Endothelial cell of umbilical vein (primary cell): Measurements from ENCODE around the gene SPATA1. TPM values are rescaled to one million over a fixed set of nuclear protein-coding genes. Genes with fewer than 3 reads are reported as not detected.

Source experiments
- BruUV-seq: library from RNA; stranded (reverse); fragments of 400-500 nt; replicated peaks from 2 replicates; lab custom pipeline; 2021; lab: Mats Ljungman, UMichigan
- CTCF ChIA-PET: fragments of 300-600, 350-600 bp; sonication (Branson Sonifier 250); formaldehyde crosslinking; loops from one replicate; lab custom pipeline; 2021; ENCODE audit warnings: antibody characterized with exemption, inconsistent platforms; lab: Charles Lee
- POLR2A ChIA-PET: fragments of 300-600, 350-600 bp; sonication (Branson Sonifier 250); formaldehyde crosslinking; loops from one replicate; lab custom pipeline; 2021; ENCODE audit warnings: antibody characterized with exemption, inconsistent platforms; lab: Charles Lee
- DNase-seq: peaks from one replicate; pipeline ENCODE4 v3.0.0-alpha.2; 2011; ENCODE audit warnings: low read depth, low spot score
- FAIRE-seq: peaks from 2 replicates; lab custom pipeline; 2011; peaks lifted over from hg19 to GRCh38; lab: Jason Lieb, UNC
- H2AFZ ChIP-seq: 2 replicates; pipeline ENCODE4 v1.6.0; 2012; ENCODE audit warnings: low read depth, low read length, control low read depth, inconsistent platforms
- H3K27ac ChIP-seq: 2 replicates; pipeline ENCODE4 v1.5.1; 2011; ENCODE audit warnings: low read depth, mild to moderate bottlenecking, control low read depth, low read length, moderate library complexity; ENCODE audit not compliant: insufficient read depth
- H3K27me3 ChIP-seq, 2 experiments: 2 replicates each; pipeline versions ENCODE4 v1.6.0 to v1.6.1; 2011; ENCODE audit warnings: low read length in 2 of 2, mixed read lengths in 1 of 2; ENCODE audit not compliant: control insufficient read depth in 2 of 2, insufficient read depth in 2 of 2
- H3K36me3 ChIP-seq, 2 experiments: 2 replicates in 1 of 2; 3 replicates in 1 of 2; pipeline ENCODE4 v1.5.1; 2011; ENCODE audit warnings: low read length in 2 of 2, mild to moderate bottlenecking in 1 of 2, moderate library complexity in 1 of 2; ENCODE audit not compliant: control insufficient read depth in 2 of 2, insufficient read depth in 2 of 2; ENCODE audit errors: extremely low read depth in 1 of 2
- H3K4me1 ChIP-seq: 3 replicates; pipeline ENCODE4 v1.5.1; 2011; ENCODE audit warnings: mild to moderate bottlenecking, low read length; ENCODE audit not compliant: control insufficient read depth, insufficient read depth; ENCODE audit errors: extremely low read depth
- H3K4me2 ChIP-seq: 2 replicates; pipeline ENCODE4 v1.6.1; 2011; ENCODE audit warnings: low read length, control low read depth, mixed read lengths; ENCODE audit not compliant: insufficient read depth
- H3K4me3 ChIP-seq, 3 experiments: fragments of 200-600 bp in 1 of 3; sonication (generic), shearing (Covaris generic) in 1 of 3; replicated peaks in 1 of 3; 2 replicates each; pipeline ENCODE4 v1.5.1; 2011 to 2016; ENCODE audit warnings: control low read depth in 3 of 3, low read length in 3 of 3, mild to moderate bottlenecking in 2 of 3, inconsistent platforms in 1 of 3, low read depth in 1 of 3, moderate library complexity in 1 of 3; ENCODE audit not compliant: insufficient read depth in 1 of 3
- H3K79me2 ChIP-seq: 2 replicates; pipeline ENCODE4 v1.6.0; 2012; ENCODE audit warnings: low read length, inconsistent platforms; ENCODE audit not compliant: control insufficient read depth, insufficient read depth
- H3K9ac ChIP-seq: replicated peaks from 2 replicates; pipeline ENCODE3; 2011; ENCODE audit warnings: low read length, control low read depth; ENCODE audit not compliant: insufficient read depth; ENCODE audit errors: extremely low read depth
- H3K9me1 ChIP-seq: replicated peaks from 3 replicates; pipeline ENCODE4 v1.6.0; 2011; ENCODE audit warnings: mild to moderate bottlenecking, low read length; ENCODE audit not compliant: control insufficient read depth, insufficient read depth; ENCODE audit errors: extremely low read depth
- H3K9me3 ChIP-seq: replicated peaks from 2 replicates; pipeline ENCODE4 v1.5.1; 2012; ENCODE audit warnings: low read length, inconsistent platforms; ENCODE audit not compliant: control insufficient read depth, insufficient read depth
- H4K20me1 ChIP-seq: replicated peaks from 2 replicates; pipeline ENCODE3; 2011; ENCODE audit warnings: mild to moderate bottlenecking, low read length; ENCODE audit not compliant: control insufficient read depth, insufficient read depth; ENCODE audit errors: extremely low read depth
- CTCF ChIP-seq, 2 donors: IDR thresholded peaks; 1 replicate in 1 of 2; 2 replicates in 1 of 2; pipeline ENCODE4 v1.5.1; 2011; ENCODE audit warnings: low read length in 2 of 2, mild to moderate bottlenecking in 2 of 2, moderate library complexity in 2 of 2, control low read depth in 1 of 2, inconsistent platforms in 1 of 2, low read depth in 1 of 2; ENCODE audit not compliant: insufficient read depth in 1 of 2; ENCODE audit errors: extremely low read depth in 1 of 2
- EZH2 ChIP-seq: IDR thresholded peaks from 2 replicates; pipeline ENCODE4 v1.6.1; 2012; ENCODE audit warnings: borderline replicate concordance, low read depth, mild to moderate bottlenecking, moderate library complexity, low read length, inconsistent platforms; ENCODE audit not compliant: severe bottlenecking
- FOS ChIP-seq: IDR thresholded peaks from 2 replicates; pipeline ENCODE4 v1.6.1; 2011; ENCODE audit warnings: mild to moderate bottlenecking, low read length, moderate library complexity, borderline replicate concordance; ENCODE audit not compliant: insufficient read depth
- GATA2 ChIP-seq: IDR thresholded peaks from 2 replicates; pipeline ENCODE4 v1.7.0; 2011; ENCODE audit warnings: low read depth, mild to moderate bottlenecking, moderate library complexity, mixed read lengths, low read length; ENCODE audit not compliant: insufficient read length, insufficient read depth
- JUN ChIP-seq: IDR thresholded peaks from 2 replicates; pipeline ENCODE4 v1.6.1; 2011; ENCODE audit warnings: borderline replicate concordance, low read depth; ENCODE audit not compliant: insufficient read length, insufficient read depth
- MAX ChIP-seq: IDR thresholded peaks from 2 replicates; pipeline ENCODE4 v1.6.1; 2011; ENCODE audit not compliant: insufficient read depth, insufficient read length
- MYC ChIP-seq: IDR thresholded peaks from one replicate; pipeline ENCODE4 v1.6.1; 2011; ENCODE audit warnings: mild to moderate bottlenecking, low read depth, low read length
- POLR2A ChIP-seq: IDR thresholded peaks from 2 replicates; pipeline ENCODE4 v1.6.1; 2012; ENCODE audit warnings: low read depth, mild to moderate bottlenecking, control low read depth, low read length
- POLR2AphosphoS5 ChIP-seq: IDR thresholded peaks from 2 replicates; pipeline ENCODE4 v1.6.1; 2012; ENCODE audit warnings: low read depth, mild to moderate bottlenecking, control low read depth, low read length, moderate library complexity; ENCODE audit not compliant: insufficient read depth
- dilution Hi-C: fragments of 300-500 bp; cut with MboI; formaldehyde crosslinking; loops from one replicate; pipeline ENCODE4 v1.15.0; 2019; ENCODE audit warnings: low sequenced_read_pairs; ENCODE audit not compliant: extremely low pct_ligation_motif_present
- intact Hi-C: fragments of 100-400 bp; cut with micrococcal nuclease; formaldehyde crosslinking; loops from one replicate; pipeline ENCODE4 v1.10.0; 2022
- polyA plus RNA-seq, 4 experiments: library from polyadenylated mRNA; depleted of rRNA in 3 of 4; stranded (reverse) in 3 of 4; unstranded in 1 of 4; fragments of >200 nt; gene quantifications; 2 replicates each; pipeline versions ENCODE4 v1.2.1 to v1.2.3, GENCODE V29; 2011 to 2012; ENCODE audit warnings: missing spikeins in 1 of 4
- total RNA-seq: library from RNA; stranded (reverse); gene quantifications from 2 replicates; pipeline ENCODE4 v1.2.3, GENCODE V29; 2021

Gene SPATA1
- total and polyA plus RNA-seq, 2 donors (not counting 3 experiments of a cell fraction or from before 2014, with no cell fraction given) = 1.7 to 1.8 TPM

- ChIA-PET CTCF (interaction anchor here (1.1 kb wide), 1 partner anchor 16 kb away, joined by 3 read pairs; no protein-coding TSS in a partner anchor), POLR2A (no interaction called here)
- FAIRE-seq (no peak), DNase-seq (no peak)
- Histone ChIP-seq H3K4me3 (no peak overlapping the region), H3K27me3 (no peaks in the 10 kb centered on the region), H3K36me3 (no peaks in the 10 kb centered on the region), H4K20me1 (no peaks in the 10 kb centered on the region), H3K9ac (no peak overlapping the region), H3K4me1 (no peaks in the 10 kb centered on the region), H3K9me1 (no peaks in the 10 kb centered on the region), H3K9me3 (no peaks in the 10 kb centered on the region), H3K27ac (no peak overlapping the region), H3K79me2 (no peaks in the 10 kb centered on the region), H2AFZ (no peak overlapping the region), H3K4me2 (no peak overlapping the region)
- BruUV-seq = no TSS peak
- dilution Hi-C loops = no loop called here
- intact Hi-C loops = no loop called here
- TF ChIP-seq POLR2AphosphoS5 = no peak
- no peak for TF ChIP-seq MAX
- no peak for TF ChIP-seq FOS
- TF ChIP-seq MYC = no peak
- TF ChIP-seq CTCF (IDR thresholded peaks at IDR 0.05; ENCODE audit: extremely low read depth in 1 of 2, insufficient read depth in 1 of 2, low read depth in 1 of 2, low read length in 2 of 2) = no peak
- TF ChIP-seq JUN = no peak
- TF ChIP-seq POLR2A = no peak
- TF ChIP-seq GATA2 = no peak
- TF ChIP-seq EZH2 = no peak
Measured at GRCh38 chr1:84538599-84538998, 32.4 kb downstream of the SPATA1 start.
